PC-9 (cell line): ENCODE measurements around the gene NKAIN2.

ENCODE experiments used
- EZH2 ChIP-seq: fragments of 200-600 bp; sonication (generic); IDR thresholded peaks from 2 replicates; pipeline ENCODE4 v1.8.0; 2017; ENCODE audit warnings: antibody characterized with exemption, low read depth
- TF ChIP-seq, protein P1 (sequence below): fragments of 200-600 bp; sonication (generic); conservative IDR thresholded peaks from 2 replicates; pipeline ENCODE4 v1.6.1; 2017; ENCODE audit warnings: mixed run types, antibody characterized with exemption, mild to moderate bottlenecking, moderate library complexity

DNA sequence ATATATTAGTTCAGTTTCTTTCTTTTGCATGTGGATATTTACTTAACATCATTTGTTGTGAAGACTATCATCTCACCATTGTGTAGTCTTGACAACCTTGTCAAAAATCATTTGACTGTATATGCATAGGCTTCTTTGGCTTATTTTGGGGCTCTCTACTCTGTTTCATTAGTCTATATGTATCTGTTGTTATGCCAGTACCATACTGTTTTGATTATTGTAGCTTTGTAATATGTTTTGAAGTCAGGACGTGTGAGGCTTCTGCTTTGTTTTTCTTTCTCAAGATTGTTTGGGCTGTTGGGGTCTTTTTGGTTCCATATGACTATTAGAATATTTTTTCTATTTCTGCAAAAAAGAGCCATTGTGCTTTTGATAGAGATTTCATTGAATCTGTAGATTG is 870.4 kb downstream of the NKAIN2 start:
- TF ChIP-seq EZH2, result no peak
- TF ChIP-seq, protein P1, sequence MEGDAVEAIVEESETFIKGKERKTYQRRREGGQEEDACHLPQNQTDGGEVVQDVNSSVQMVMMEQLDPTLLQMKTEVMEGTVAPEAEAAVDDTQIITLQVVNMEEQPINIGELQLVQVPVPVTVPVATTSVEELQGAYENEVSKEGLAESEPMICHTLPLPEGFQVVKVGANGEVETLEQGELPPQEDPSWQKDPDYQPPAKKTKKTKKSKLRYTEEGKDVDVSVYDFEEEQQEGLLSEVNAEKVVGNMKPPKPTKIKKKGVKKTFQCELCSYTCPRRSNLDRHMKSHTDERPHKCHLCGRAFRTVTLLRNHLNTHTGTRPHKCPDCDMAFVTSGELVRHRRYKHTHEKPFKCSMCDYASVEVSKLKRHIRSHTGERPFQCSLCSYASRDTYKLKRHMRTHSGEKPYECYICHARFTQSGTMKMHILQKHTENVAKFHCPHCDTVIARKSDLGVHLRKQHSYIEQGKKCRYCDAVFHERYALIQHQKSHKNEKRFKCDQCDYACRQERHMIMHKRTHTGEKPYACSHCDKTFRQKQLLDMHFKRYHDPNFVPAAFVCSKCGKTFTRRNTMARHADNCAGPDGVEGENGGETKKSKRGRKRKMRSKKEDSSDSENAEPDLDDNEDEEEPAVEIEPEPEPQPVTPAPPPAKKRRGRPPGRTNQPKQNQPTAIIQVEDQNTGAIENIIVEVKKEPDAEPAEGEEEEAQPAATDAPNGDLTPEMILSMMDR, result no peak
